ENCODE data around the gene KDM1A.
"Not testable (repeated sequence)": the region's sequence is repeated elsewhere in the genome, so short reads cannot be mapped to it uniquely, and the experiment has no call there.

KDM1A gene

DNA sequence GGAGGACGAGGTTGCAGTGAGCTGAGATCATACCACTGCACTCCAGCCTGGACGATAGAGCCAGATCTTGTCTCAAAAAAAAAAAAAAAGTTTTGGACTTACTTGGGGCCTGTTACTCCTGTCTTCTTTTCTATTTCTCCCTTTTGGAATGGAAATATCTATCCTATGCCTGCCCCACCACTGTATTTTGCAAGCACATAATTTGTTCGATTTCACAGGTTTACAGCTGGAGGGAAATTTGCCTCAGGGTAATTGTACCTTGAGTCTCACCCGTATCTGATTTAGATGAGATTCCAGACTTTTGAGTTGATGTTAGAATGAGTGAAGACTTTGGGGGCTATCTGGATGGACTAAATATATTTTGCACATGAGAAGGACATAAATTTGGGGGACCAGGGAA lies 12.2 kb upstream of the KDM1A start:
- H3K27ac ChIP-seq: no peak overlapping the region
- TF ChIP-seq CTCF (conservative IDR thresholded peaks at IDR 0.05): no peak

GRCh38 chr1:23008901-23009300 lies 10.4 kb upstream of the KDM1A start:
- no peak for TF ChIP-seq CTCF (conservative IDR thresholded peaks at IDR 0.05)
- no peak overlapping the region for H3K27ac ChIP-seq

DNA sequence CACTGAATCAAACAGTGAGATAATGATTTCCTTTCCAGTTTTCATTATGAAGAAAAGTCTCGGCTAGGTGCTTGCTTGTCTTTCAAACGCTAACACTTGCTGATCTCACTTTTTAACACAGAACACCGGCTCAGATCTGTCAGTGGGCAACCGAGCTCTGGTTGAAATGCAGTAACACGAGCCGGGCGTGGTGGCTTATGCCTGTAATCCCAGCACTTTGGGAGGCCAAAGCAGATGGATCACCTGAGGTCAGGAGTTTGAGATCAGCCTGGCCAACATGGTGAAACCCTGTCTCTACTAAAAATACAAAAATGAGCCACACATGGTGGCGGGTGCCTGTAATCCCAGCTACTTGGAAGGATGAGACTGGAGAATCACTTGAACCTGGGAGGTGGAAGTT lies 9.2 kb upstream of the KDM1A start:
- not testable (repeated sequence) for H3K27ac ChIP-seq

GRCh38 chr1:23013657-23014056 lies 5.6 kb upstream of the KDM1A start:
- H3K27ac ChIP-seq: no peak overlapping the region
- no peak for TF ChIP-seq CTCF (conservative IDR thresholded peaks at IDR 0.05)

GRCh38 chr1:23018661-23019093 lies 591 bp upstream of the KDM1A start:
- peak overlapping the region; percentile 95 for H3K27ac ChIP-seq

GRCh38 chr1:23019863-23020625 lies 776 bp downstream of the KDM1A start:
- no peak for TF ChIP-seq CTCF (conservative IDR thresholded peaks at IDR 0.05)
- H3K27ac ChIP-seq: peak overlapping the region; percentile 95

More at GRCh38 chr1:23018661-23019093, 591 bp upstream of the KDM1A start:
- no peak for TF ChIP-seq CTCF (conservative IDR thresholded peaks at IDR 0.05)

DNA sequence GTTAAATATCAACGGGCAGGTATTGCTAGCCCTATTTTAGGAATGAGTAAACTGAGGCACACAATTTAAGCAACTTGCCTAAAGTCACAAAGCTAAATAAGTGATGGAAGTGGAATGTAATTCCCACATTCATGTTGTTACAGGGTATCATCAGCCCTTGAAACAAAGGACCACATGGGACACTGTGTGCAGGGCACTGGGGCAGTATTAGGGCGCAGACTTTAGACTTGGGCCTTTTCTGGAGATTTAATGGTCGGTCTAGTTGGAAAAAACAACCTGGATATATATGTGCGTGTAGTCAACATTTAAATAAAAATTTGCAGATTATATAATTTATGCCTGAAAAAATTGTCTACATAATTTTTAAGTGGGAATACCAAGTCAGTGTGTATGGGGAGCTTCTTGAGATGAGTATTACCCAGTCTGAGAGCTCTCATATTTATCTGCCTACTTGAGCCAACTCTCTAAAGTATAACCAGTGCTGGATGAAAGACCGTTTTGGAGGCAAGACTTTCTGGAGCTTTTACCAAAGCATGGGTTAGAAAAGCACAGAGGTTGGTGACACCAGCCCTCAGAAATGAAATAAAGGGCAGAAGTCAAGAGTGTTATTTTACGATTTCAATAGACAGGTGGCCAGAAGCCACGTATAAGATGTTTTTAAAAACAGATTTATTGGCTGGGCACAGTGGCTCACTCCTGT lies 1.6 kb downstream of the KDM1A start:
- H3K27ac ChIP-seq: peak overlapping the region; percentile 95
- TF ChIP-seq CTCF (conservative IDR thresholded peaks at IDR 0.05): no peak

GRCh38 chr1:23021834-23022233 lies 2.6 kb downstream of the KDM1A start:
- no peak overlapping the region; the same call in 1 of the 2 replicates for H3K27ac ChIP-seq
- TF ChIP-seq CTCF (conservative IDR thresholded peaks at IDR 0.05): no peak
